ENCODE measurements around the gene ILKAP. TPM values are rescaled to one million over a fixed set of nuclear protein-coding genes. Genes with fewer than 3 reads are reported as not detected.
"Not testable (repeated sequence)": the region's sequence is repeated elsewhere in the genome, so short reads cannot be mapped to it uniquely, and the experiment has no call there.

Gene ILKAP
- total RNA-seq, 1 donor from 2014 or later: 29.5 TPM

DNA sequence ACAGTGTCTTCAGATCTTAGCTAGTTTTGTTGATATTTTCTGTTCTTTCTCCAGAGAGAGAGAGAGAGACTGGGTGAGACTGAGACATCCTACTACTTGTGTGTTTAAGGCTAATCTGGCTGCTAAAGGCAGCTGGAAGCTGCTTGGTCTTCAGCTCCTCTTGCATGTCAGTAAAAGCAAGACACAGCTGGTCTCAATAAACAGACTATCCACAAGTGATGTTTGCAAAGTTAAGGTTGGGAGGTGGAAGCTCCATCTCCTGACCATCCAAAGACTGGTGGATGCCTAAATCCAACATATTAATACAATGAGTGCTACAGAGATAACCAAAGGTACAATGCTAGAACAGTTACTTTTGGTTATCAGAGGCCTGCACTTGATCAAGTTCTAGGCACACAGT lies 26.9 kb downstream of the ILKAP start:
- Histone ChIP-seq H3K27me3 (ENCODE audit: control insufficient read depth, insufficient read depth, low read length) (no peaks in the 10 kb centered on the region), H3K36me3 (ENCODE audit: control insufficient read depth, insufficient read depth, low read length) (peaks cover 1% of the 10 kb centered on the region)
- TF ChIP-seq, protein P1, sequence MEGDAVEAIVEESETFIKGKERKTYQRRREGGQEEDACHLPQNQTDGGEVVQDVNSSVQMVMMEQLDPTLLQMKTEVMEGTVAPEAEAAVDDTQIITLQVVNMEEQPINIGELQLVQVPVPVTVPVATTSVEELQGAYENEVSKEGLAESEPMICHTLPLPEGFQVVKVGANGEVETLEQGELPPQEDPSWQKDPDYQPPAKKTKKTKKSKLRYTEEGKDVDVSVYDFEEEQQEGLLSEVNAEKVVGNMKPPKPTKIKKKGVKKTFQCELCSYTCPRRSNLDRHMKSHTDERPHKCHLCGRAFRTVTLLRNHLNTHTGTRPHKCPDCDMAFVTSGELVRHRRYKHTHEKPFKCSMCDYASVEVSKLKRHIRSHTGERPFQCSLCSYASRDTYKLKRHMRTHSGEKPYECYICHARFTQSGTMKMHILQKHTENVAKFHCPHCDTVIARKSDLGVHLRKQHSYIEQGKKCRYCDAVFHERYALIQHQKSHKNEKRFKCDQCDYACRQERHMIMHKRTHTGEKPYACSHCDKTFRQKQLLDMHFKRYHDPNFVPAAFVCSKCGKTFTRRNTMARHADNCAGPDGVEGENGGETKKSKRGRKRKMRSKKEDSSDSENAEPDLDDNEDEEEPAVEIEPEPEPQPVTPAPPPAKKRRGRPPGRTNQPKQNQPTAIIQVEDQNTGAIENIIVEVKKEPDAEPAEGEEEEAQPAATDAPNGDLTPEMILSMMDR (IDR thresholded peaks at IDR 0.05; ENCODE audit: insufficient read depth, low read length, poor library complexity, severe bottlenecking): no peak

DNA sequence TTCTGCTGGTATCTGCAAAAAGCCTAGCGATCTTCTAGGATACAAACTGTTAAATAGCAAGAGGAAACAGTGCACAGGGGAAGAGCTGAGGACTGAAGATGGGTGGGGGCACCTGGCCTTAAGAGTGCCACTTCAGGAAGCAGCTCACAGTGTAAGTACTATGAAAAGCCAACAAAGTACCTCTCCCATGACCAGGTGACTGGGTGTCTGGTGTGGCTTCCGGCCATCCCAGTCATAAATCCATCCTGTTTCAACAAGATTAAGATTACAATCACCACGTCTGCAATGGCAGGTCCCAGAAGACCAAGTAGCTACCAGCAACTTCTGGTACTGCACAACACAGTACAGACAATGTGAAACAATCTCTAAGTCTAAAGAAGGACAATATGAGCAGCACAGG lies 28.8 kb downstream of the ILKAP start:
- TF ChIP-seq, protein P1 (IDR thresholded peaks at IDR 0.05; ENCODE audit: insufficient read depth, low read length, poor library complexity, severe bottlenecking): no peak
- no peak overlapping the region for H3K4me3 ChIP-seq (ENCODE audit: low read depth, low read length)
- H3K36me3 ChIP-seq (ENCODE audit: control insufficient read depth, insufficient read depth, low read length): peaks cover 1% of the 10 kb centered on the region
- no peak for DNase-seq (ENCODE audit: low read depth)
- no peaks in the 10 kb centered on the region for H3K27me3 ChIP-seq (ENCODE audit: control insufficient read depth, insufficient read depth, low read length)

More for the DNA sequence above, 26.9 kb downstream of the ILKAP start:
- H3K4me3 ChIP-seq (ENCODE audit: low read depth, low read length): no peak overlapping the region
- DNase-seq (ENCODE audit: low read depth): no peak

DNA sequence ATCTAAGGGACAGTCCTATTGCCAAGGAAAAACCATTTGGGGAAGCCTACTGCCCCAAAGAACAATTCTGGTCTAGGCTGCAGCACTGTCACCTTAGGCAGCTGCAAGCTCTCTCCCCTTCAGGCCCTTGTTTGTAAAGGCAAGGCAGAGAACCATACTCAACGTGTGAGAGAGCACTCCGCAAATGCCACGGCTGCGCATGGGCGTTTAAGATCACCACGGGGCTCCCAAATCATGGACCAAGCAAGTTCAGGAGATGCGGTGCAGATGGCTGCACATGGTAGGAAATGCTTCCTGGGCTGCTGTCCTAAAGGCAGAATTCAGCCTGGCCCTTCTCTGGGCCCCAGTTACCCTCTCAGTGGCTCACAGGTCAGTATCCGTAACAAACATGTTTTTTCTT lies 29.2 kb downstream of the ILKAP start:
- Histone ChIP-seq H3K4me3 (ENCODE audit: low read depth, low read length) (no peak overlapping the region), H3K36me3 (ENCODE audit: control insufficient read depth, insufficient read depth, low read length) (peaks cover 1% of the 10 kb centered on the region), H3K27me3 (ENCODE audit: control insufficient read depth, insufficient read depth, low read length) (no peaks in the 10 kb centered on the region)
- TF ChIP-seq, protein P1 (IDR thresholded peaks at IDR 0.05; ENCODE audit: insufficient read depth, low read length, poor library complexity, severe bottlenecking): no peak
- no peak for DNase-seq (ENCODE audit: low read depth)

DNA sequence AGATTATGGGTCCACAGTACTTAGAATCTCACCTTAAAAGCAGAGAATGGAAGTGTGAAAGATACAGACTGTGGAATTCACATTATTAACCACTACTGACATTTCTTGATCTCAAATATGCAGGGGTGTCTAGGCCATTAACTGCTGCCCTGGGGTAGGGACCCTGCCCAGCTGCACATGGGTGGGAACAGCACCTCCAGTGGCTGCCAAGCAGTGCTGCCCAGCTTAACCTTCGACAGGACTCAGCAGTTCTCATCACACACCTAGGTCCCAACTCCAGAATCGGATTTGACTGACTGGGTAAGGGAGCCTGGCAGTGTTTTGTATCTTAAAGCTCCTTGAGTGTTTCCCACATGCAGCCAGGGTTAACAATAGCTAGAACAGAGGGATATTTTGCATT lies 29.8 kb downstream of the ILKAP start:
- no peak for DNase-seq (ENCODE audit: low read depth)
- Histone ChIP-seq H3K4me3 (ENCODE audit: low read depth, low read length) (no peak overlapping the region), H3K27me3 (ENCODE audit: control insufficient read depth, insufficient read depth, low read length) (no peaks in the 10 kb centered on the region), H3K36me3 (ENCODE audit: control insufficient read depth, insufficient read depth, low read length) (peaks cover 1% of the 10 kb centered on the region)
- TF ChIP-seq, protein P1 (IDR thresholded peaks at IDR 0.05; ENCODE audit: insufficient read depth, low read length, poor library complexity, severe bottlenecking): peak; percentile 38

DNA sequence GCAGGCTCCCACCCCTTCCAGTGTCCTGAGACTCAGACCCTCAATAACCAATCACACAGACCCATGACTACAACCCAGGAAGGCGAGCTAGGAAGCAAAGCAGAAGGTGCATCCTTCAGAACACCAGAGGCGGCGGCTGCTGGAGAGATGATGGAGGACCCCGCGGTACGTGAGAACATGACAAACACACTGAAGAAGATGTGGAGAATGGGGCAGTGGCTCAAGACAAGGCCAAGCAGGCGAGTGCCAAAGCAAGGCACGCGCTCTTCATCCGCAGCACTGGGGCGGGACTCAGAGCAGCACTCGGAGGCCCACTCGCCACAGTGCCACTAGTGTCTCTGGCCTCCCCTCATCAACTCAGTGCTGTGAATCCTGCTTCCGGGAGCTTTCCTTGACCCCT lies 31.1 kb downstream of the ILKAP start:
- Histone ChIP-seq H3K4me3 (ENCODE audit: low read depth, low read length) (no peak overlapping the region), H3K36me3 (ENCODE audit: control insufficient read depth, insufficient read depth, low read length) (peaks cover 1% of the 10 kb centered on the region), H3K27me3 (ENCODE audit: control insufficient read depth, insufficient read depth, low read length) (no peaks in the 10 kb centered on the region)
- DNase-seq (ENCODE audit: low read depth): no peak
- TF ChIP-seq, protein P1 (IDR thresholded peaks at IDR 0.05; ENCODE audit: insufficient read depth, low read length, poor library complexity, severe bottlenecking): no peak

DNA sequence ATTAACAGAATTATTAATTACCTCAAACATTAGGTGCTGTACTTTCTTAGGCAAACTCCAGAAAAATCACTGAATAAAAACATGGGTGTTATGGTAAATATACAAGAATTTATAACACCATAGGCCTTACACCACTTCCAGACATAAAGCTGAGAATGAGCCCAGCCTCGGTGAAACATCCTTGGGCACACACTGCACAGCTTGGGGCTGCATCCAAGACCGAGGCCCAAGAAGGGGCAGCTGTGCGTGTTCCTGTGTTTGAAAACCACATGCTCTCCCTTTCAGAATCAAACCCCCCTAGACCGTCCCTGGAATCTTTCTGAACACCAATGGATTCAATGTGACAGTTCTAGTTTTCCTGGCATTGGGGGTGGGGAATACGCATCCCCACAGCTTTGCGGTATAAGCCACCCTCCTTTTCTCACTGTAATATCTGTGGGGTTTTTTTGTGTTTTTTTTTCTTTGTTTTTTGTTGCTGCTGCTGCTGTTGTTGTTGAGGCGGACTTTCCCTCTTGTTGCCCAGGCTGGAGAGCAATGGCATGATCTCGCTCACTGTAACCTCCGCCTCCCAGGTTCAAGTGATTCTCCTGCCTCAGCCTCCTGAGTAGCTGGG lies 31.8 kb downstream of the ILKAP start:
- H3K36me3 ChIP-seq (ENCODE audit: control insufficient read depth, insufficient read depth, low read length): peaks cover 1% of the 10 kb centered on the region
- no peaks in the 10 kb centered on the region for H3K27me3 ChIP-seq (ENCODE audit: control insufficient read depth, insufficient read depth, low read length)
- TF ChIP-seq, protein P1 (IDR thresholded peaks at IDR 0.05; ENCODE audit: insufficient read depth, low read length, poor library complexity, severe bottlenecking): no peak
- H3K4me3 ChIP-seq (ENCODE audit: low read depth, low read length): no peak overlapping the region
- DNase-seq (ENCODE audit: low read depth): no peak

DNA sequence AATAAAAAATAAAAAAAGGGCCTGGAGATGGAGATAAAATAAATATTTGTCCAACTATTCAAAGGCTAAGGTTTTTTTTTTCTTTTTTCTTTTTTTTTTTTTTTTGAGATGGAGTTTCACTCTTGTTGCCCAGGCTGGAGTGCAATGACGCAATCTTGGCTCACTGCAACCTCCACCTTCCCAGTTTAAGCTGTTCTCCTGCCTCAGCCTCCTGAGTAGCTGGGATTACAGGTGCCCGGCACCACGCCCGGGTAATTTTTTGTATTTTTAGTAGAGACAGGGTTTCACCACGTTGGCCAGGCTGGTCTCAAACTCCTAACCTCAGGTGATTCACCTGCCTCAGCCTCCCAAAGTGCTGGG lies 32.4 kb downstream of the ILKAP start:
- not testable (repeated sequence) for H3K36me3 ChIP-seq (ENCODE audit: control insufficient read depth, insufficient read depth, low read length); H3K4me3 ChIP-seq (ENCODE audit: low read depth, low read length); H3K27me3 ChIP-seq (ENCODE audit: control insufficient read depth, insufficient read depth, low read length); DNase-seq (ENCODE audit: low read depth)

All from kidney epithelial cell (primary cell).